HG03460 (cell line): Measurements from ENCODE around the gene GART.
A peak's percentile ranks its signal among the peaks of the same experiment; 100 is the strongest.

Experiments
- ATAC-seq: cut with Tn5 transposase; IDR thresholded peaks from one replicate; pipeline ENCODE4 v1.9.1; 2021; ENCODE audit not compliant: unreplicated experiment

Gene GART

DNA sequence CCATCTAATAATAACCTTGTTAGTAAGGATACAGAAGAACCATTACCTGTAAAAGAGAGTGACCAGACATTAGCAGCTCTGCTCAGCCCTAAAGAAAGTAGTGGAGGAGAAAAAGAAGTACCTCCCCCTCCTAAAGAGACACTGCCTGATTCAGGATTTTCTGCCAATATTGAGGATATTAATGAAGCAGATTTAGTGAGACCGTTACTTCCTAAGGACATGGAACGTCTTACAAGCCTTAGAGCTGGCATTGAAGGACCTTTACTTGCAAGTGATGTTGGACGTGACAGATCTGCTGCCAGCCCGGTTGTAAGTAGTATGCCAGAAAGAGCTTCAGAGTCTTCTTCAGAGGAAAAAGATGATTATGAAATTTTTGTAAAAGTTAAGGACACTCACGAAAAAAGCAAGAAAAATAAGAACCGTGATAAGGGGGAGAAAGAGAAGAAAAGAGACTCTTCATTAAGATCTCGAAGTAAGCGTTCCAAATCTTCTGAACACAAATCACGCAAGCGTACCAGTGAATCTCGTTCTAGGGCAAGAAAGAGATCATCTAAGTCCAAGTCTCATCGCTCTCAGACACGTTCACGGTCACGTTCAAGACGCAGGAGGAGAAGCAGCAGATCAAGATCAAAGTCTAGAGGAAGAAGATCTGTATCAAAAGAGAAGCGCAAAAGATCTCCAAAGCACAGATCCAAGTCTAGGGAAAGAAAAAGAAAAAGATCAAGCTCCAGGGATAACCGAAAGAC lies 12.5 kb upstream of the GART start:
- no peak for ATAC-seq

DNA sequence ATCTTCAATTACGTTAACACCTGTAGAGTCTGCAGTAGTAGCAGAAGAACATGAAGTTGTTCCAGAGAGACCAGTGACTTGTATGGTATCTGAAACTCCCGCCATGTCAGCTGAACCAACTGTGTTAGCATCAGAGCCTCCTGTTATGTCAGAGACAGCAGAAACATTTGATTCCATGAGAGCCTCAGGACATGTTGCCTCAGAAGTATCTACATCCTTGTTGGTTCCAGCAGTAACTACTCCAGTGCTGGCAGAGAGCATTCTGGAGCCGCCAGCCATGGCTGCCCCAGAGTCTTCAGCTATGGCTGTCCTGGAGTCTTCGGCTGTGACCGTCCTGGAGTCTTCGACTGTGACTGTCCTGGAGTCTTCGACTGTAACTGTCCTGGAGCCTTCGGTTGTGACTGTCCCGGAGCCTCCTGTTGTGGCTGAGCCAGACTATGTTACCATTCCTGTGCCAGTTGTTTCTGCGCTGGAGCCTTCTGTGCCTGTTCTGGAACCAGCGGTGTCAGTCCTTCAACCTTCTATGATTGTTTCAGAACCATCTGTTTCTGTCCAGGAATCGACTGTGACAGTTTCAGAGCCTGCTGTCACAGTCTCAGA lies 11.2 kb upstream of the GART start:
- ATAC-seq = no peak

DNA sequence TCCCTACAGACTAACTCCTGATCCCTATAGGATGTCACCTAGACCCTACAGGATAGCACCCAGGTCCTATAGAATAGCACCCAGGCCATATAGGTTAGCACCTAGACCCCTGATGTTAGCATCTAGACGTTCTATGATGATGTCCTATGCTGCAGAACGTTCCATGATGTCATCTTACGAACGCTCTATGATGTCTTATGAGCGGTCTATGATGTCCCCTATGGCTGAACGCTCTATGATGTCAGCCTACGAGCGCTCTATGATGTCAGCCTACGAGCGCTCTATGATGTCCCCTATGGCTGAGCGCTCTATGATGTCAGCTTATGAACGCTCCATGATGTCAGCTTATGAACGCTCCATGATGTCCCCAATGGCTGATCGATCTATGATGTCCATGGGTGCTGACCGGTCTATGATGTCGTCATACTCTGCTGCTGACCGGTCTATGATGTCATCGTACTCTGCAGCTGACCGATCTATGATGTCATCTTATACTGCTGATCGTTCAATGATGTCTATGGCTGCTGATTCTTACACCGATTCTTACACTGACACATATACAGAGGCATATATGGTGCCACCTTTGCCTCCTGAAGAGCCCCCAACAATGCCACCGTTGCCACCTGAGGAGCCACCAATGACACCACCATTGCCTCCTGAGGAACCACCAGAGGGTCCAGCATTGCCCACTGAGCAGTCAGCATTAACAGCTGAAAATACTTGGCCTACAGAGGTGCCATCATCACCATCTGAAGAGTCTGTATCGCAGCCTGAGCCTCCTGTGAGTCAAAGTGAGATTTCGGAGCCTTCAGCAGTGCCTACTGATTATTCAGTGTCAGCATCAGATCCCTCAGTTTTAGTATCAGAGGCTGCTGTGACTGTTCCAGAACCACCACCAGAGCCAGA lies 10.4 kb upstream of the GART start:
- ATAC-seq = no peak

DNA sequence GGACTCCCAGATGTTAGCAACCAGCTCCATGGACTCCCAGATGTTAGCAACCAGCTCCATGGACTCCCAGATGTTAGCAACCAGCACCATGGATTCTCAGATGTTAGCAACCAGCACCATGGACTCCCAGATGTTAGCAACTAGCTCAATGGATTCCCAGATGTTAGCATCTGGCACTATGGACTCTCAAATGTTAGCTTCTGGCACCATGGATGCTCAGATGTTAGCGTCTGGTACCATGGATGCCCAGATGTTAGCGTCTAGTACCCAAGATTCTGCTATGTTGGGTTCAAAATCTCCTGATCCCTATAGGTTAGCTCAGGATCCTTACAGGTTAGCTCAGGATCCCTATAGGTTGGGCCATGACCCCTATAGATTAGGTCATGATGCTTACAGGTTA lies 9.7 kb upstream of the GART start:
- no peak for ATAC-seq

DNA sequence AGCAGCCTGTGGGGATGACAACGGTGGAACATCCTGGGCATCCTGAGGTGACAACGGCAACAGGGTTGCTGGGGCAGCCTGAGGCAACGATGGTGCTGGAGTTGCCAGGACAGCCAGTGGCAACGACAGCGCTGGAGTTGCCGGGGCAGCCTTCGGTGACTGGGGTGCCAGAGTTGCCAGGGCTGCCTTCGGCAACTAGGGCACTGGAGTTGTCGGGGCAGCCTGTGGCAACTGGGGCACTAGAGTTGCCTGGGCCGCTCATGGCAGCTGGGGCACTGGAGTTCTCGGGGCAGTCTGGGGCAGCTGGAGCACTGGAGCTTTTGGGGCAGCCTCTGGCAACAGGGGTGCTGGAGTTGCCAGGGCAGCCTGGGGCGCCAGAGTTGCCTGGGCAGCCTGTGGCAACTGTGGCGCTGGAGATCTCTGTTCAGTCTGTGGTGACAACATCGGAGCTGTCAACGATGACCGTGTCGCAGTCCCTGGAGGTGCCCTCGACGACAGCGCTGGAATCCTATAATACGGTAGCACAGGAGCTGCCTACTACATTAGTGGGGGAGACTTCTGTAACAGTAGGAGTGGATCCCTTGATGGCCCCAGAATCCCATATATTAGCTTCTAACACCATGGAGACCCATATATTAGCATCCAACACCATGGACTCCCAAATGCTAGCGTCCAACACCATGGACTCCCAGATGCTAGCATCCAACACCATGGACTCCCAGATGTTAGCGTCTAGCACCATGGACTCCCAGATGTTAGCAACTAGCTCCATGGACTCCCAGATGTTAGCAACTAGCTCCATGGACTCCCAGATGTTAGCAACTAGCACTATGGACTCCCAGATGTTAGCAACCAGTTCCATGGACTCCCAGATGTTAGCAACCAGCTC lies 9.1 kb upstream of the GART start:
- no peak for ATAC-seq

DNA sequence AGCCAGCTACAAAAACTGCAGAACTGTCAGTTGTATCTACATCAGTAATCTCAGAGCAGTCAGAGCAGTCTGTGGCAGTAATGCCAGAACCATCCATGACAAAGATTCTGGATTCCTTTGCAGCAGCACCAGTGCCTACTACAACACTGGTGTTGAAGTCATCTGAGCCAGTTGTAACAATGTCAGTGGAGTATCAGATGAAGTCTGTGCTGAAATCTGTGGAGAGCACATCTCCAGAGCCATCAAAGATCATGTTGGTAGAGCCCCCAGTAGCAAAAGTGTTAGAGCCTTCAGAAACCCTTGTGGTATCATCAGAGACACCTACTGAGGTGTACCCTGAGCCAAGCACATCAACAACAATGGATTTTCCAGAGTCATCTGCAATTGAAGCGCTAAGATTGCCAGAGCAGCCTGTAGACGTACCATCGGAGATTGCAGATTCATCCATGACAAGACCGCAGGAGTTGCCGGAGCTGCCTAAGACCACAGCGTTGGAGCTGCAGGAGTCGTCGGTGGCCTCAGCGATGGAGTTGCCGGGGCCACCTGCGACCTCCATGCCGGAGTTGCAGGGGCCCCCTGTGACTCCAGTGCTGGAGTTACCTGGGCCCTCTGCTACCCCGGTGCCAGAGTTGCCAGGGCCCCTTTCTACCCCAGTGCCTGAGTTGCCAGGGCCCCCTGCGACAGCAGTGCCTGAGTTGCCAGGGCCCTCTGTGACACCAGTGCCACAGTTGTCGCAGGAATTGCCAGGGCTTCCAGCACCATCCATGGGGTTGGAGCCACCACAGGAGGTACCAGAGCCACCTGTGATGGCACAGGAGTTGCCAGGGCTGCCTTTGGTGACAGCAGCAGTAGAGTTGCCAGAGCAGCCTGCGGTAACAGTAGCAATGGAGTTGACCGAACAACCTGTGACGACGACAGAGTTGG lies 8.2 kb upstream of the GART start:
- no peak for ATAC-seq

DNA sequence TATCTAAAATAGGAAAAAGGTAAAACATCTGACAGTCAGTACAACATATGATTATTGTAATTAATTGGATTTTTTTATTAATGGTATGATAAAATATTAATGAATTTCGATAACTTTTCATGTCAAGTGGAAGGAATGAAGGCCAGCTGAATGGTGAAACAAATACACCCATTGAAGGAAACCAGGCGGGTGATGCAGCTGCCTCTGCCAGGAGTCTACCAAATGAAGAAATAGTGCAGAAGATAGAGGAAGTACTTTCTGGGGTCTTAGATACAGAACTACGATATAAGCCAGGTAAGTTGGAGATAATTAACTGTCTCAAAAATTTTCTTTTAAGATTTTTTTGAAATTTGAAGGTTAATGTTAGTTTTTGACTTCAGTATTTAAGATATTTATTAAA lies 4.2 kb upstream of the GART start:
- ATAC-seq = no peak

DNA sequence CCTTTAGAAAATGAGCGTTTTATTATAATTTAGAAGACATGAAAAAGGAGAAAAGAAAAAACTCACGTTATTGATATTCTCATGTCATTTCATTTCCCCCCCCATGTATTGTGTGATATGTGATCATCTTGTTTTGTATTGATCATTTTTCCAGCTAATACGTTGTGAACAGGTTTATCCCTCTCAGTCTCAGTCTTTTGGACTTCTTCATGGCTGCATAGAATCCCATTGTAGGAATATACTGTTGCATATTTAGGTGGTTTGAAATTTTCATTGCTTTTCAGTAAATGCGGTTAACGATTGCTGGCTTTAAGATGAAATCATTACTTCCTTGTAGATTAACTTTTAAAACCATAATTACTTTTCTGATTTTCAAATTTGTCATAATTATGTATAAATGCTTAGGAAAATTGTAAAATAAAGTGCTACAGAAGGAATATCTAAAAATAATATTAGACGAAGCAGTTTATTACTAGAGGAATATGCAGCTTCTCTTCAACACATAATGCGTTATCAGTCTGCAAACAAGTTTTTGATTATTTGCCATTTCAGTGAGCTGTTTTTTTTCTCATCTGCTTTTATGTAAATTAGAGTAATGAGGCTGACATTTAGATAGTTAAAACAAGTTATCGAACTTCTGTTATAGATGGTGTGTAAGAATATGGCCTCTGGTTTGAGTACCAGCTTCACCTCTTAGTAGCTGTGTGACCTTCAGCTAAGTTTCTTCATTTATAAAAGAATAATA lies 2.7 kb upstream of the GART start:
- ATAC-seq = no peak

DNA sequence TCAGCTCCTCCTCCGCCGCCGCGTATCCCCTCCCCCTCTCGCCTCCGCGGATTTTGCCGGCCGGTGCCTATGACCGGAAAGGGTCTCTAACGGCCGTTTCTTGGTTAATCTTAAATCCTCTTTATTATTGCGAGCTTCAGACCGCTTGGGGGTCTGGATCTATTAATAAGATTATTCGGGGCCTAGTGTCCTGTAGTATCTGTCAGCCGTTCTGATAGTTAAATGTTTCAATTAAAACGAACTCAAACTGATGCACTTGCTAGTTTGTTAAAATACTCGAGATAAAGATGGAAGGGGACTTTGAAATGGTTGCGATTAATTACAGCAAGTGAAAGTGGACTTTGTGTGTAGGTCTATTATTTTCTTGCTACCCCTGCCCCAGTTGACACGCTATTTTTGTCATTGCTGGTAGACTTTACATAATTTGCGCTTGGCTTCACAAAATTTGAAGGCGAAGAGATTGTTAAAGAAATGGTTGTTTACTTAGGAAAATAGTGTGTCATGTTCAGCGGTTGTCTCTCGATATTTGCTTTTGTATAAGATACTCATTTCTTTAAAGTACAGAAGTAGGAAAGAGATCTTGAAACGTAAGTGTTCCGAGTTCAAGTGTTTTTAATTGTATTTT lies 1.7 kb upstream of the GART start:
- peak; percentile 21 for ATAC-seq

DNA sequence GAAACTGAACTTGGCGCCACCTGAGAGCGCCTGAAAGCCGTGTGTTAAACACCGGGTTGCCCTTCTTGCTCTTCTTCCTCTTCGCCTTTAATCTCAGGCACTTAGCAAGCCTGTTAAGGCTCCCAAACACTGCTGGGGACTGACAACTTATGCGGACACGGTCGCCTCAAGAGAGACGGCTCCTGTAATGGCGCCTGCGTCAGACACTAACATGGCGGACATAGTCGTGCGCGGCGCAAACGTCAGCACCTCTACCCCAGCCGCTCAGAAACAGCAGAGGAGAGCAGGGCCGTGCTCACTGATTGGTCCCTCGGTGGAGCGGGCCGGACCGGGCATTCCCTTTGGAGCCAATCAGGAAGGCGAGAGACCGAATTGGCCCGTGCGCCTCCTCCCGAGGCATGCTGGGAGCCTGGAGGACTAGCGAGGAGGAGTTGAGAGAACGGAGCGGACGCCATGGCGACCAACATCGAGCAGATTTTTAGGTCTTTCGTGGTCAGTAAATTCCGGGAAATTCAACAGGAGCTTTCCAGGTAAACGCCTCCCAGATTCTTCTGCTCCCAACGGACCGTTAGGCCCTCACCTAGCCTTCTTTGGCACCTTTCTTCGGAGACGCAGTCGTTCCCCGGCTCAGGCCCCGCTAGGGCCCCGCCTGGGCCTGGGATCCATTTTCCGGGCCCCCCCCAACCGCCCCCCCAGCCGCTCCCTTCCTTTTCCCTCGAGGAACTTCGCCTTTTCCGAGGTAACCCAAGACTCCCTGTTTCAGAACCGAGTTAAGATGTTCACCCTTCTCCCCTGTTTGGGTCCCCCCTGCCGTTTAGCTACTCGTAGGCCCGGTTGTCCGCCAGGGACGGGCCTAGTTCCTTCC lies 955 bp upstream of the GART start, which contains the start of gene SON:
SON (plus strand) TSS at position 399 of the 865 bp plus-strand sequence; CDS start at position 454, 55 bp downstream.
- peak; percentile 88 for ATAC-seq

DNA sequence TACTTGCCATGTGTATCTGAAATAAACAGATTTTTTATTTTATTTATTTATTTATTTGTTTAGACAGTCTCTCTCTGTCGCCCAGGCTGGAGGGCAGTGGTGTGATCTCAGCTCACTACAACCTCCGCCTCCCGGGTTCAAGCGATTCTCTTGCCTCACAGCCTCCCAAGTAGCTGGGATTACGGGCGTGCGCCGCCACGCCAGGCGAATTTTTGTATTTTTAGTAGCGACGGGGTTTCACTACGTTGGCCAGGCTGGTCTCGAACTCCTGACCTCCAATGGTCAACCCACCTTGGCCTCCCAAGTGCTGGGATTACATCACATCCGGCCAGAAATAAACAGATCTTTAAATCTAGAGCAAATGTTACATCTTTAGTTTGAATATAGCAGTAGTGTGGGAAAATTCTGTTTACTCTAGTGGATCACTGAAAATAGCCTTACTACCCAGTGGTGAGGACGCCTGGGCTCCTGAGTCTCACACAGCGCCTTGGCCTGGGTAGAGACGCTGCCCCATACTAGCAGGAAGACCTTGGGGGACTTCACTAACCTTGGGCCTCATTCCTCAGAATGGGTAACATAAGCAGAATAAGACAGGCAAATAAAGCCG lies 709 bp downstream of the GART start:
- no peak for ATAC-seq

DNA sequence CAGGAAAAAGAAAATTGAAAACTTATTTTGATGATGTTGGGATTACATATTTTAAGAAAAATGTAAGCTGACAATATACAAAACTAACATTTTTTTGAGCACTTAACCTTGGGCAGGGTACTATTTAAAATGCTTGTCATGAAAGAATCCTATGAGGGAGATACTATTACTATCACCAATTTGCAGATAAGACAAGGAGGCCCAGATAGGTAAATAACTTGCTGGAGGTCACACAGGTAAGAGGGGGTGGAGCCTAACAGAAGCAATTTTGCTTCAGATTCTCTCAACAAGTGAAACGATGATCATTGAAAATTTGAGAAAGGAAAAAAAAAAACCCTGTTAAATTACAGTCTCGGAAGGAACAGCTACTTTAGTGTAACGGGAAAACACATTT lies 1.2 kb downstream of the GART start:
- no peak for ATAC-seq

DNA sequence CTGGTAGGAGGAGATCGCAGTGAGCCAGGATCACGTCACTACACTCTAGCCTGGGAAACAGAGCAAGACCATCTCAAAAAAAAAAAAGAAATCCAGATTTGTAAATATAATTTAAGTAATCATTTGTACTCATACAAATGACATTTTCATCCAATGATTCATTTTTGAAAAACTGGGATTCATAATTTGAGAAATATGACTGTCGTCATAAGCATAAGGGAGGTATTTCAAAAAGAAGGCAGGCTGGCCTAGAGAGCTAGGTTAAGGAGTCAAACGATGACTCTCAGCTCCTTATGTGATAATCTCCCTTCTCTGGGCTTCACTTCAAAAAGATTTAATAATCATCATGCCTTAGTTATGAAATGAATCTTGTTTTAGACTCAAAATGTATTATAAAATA lies 2.3 kb downstream of the GART start:
- no peak for ATAC-seq

DNA sequence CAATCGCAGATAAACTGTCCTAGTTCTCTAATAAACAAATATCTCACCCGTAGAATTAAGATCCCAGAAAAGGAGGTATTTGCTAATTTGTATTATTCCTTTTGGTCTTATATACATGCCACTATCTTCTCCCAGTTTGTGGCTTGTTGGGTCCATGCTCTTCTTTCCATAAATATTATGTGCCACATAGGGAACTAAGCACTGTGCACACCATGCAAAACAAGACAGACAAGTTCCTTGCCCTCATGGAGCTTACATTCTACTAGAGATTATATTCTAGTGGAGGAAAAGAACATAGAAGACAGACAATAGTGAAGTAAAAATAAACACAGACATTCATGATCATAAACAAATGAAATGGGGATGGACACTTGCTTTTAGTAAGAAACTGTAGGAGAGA lies 4.7 kb downstream of the GART start:
- no peak for ATAC-seq

DNA sequence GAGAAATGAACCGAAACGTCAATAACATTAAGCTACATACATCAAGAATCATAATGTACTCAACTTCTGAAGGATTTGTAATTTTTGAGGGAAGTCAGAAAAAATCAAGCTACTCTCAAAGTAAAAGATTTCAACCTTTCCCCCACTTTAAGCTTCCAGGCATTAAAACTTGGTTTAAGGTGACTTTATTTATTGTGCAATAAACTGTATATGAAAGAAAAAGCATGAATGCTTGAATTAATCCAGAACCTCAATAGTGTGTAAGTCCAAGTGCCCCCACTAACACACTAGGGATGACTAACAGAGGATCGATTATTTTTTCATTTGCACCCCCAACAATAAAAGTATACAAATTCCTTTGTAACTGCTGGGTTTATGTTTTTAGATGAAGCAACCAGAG lies 10.9 kb downstream of the GART start:
- ATAC-seq = no peak

DNA sequence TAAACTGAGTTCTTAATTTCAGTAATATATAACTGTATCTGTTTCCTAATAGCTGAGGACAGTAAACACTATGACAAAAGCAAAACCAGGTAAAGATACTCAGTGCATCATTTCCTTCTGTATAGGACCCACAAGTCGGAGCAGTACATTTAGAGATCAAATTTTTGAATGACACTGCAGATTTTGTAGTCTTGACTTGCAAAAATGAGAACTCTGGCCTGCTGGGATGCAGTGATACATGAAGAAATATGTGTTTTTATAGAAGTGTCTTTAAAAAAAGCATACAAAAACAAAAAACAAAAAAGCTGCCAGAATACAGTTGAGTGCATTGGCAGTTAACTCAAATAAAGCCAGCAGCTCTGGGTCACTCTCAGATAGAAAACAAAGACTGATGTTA lies 19.0 kb downstream of the GART start:
- ATAC-seq = no peak

DNA sequence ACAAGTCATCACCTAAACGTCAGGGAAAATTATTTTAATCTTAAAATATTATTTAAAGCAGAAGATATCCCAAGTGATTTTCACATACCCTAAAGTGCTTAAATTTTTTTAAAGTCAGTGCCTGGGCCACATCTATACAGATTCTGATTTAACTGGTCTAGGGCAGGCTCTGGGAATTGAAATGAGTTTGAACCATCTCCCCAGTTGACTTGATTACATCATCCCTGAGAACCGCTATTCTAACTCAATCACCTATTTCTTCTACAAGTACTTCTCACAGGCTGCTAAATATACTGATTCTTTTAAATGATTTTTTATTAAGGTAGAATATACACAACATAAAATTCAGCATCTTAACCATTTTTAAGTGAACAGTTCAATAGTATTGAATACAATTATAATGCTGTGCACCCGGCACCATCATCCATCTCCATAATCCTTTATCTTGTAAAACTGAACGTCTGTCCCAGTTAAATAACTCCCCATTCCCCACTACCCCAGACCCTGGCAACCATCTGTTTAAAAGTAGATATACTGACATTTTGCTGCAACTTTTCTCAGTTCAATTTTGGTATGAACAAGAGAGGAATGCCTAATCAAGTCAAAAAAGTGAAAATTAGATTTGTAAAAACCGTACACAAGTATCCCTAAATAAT lies 19.5 kb downstream of the GART start:
- no peak for ATAC-seq
